ENCODE data around the gene ORAI1.
"Not testable (repeated sequence)": the region's sequence is repeated elsewhere in the genome, so short reads cannot be mapped to it uniquely, and the experiment has no call there.

DNA sequence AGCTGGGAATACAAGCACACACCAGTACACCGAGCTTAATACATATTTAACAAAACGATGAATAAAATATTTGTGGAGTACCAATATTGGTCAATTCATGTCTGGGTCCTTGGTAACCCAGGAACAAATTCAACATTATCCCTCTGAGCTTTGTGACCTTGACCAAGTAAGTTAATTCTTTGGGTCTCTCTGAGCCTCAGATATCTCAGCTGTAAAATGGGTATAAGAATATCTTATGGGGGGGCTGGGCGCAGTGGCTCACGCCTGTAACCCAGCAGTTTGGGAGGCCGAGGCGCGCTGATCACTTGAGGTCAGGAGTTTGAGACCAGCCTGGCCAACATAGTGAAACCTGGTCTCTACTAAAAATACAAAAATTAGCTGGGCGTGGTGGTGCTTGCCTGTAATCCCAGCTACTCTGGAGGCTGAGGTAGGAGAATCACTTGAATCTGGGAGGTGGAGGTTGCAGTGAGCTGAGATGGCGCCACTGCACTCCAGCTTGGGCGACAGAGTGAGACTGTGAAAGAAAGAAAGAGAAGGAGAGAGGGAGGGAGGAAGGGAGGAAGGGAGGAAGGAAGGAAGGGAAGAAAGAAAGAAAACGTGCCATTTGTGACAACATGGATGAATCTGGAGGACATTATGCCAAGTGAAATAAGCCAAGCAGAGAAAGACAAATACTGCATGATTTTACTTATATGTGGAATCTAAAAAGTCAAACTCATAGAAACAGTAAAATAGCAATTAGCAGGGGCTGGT is 35.2 kb downstream of the ORAI1 start:
- TF ChIP-seq, protein P1, sequence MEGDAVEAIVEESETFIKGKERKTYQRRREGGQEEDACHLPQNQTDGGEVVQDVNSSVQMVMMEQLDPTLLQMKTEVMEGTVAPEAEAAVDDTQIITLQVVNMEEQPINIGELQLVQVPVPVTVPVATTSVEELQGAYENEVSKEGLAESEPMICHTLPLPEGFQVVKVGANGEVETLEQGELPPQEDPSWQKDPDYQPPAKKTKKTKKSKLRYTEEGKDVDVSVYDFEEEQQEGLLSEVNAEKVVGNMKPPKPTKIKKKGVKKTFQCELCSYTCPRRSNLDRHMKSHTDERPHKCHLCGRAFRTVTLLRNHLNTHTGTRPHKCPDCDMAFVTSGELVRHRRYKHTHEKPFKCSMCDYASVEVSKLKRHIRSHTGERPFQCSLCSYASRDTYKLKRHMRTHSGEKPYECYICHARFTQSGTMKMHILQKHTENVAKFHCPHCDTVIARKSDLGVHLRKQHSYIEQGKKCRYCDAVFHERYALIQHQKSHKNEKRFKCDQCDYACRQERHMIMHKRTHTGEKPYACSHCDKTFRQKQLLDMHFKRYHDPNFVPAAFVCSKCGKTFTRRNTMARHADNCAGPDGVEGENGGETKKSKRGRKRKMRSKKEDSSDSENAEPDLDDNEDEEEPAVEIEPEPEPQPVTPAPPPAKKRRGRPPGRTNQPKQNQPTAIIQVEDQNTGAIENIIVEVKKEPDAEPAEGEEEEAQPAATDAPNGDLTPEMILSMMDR (IDR thresholded peaks at IDR 0.05 in 8 of 11, conservative IDR thresholded peaks at IDR 0.05 in 3 of 11) = not testable (repeated sequence)
- not testable (repeated sequence) for TF ChIP-seq POLR2A (IDR thresholded peaks at IDR 0.05)
